HG02678 (cell line): Measurements from ENCODE around the gene DLG2.

Experiments
- ATAC-seq: cut with Tn5 transposase; IDR thresholded peaks from one replicate; pipeline ENCODE4 v1.9.1; 2021; ENCODE audit warnings: mild to moderate bottlenecking, moderate library complexity; ENCODE audit not compliant: unreplicated experiment

The DLG2 gene

GRCh38 chr11:84924154-84924692, 702.9 kb downstream of the DLG2 start:
- no peak for ATAC-seq

GRCh38 chr11:84923489-84923888, 703.7 kb downstream of the DLG2 start:
- ATAC-seq: no peak

GRCh38 chr11:84922836-84923235, 704.3 kb downstream of the DLG2 start:
- no peak for ATAC-seq

- ATAC-seq: no peak
Measured at GRCh38 chr11:84922212-84922805, 704.8 kb downstream of the DLG2 start.

- no peak for ATAC-seq
Measured at GRCh38 chr11:84914511-84914910, 712.6 kb downstream of the DLG2 start.

GRCh38 chr11:84909740-84910139, 717.4 kb downstream of the DLG2 start:
- ATAC-seq: no peak

- no peak for ATAC-seq
Measured at GRCh38 chr11:84906995-84907394, 720.1 kb downstream of the DLG2 start.

- no peak for ATAC-seq
Measured at GRCh38 chr11:84905411-84905810, 721.7 kb downstream of the DLG2 start.

- no peak for ATAC-seq
Measured at GRCh38 chr11:84902445-84902844, 724.7 kb downstream of the DLG2 start.

- ATAC-seq: no peak
Measured at GRCh38 chr11:84901991-84902390, 725.2 kb downstream of the DLG2 start.

- ATAC-seq: no peak
Measured at GRCh38 chr11:84899740-84900139, 727.4 kb downstream of the DLG2 start.

GRCh38 chr11:84899134-84899533, 728.0 kb downstream of the DLG2 start:
- ATAC-seq: no peak

- no peak for ATAC-seq
Measured at GRCh38 chr11:84894666-84895065, 732.5 kb downstream of the DLG2 start.

GRCh38 chr11:84890676-84891075, 736.5 kb downstream of the DLG2 start:
- no peak for ATAC-seq

GRCh38 chr11:84889556-84889955, 737.6 kb downstream of the DLG2 start:
- ATAC-seq: no peak

GRCh38 chr11:84887055-84887629, 740.0 kb downstream of the DLG2 start:
- ATAC-seq: no peak

GRCh38 chr11:84886344-84886743, 740.8 kb downstream of the DLG2 start:
- no peak for ATAC-seq

- ATAC-seq: no peak
Measured at GRCh38 chr11:84884836-84885235, 742.3 kb downstream of the DLG2 start.

- no peak for ATAC-seq
Measured at GRCh38 chr11:84882056-84882455, 745.1 kb downstream of the DLG2 start.

- ATAC-seq: no peak
Measured at GRCh38 chr11:84871116-84871515, 756.0 kb downstream of the DLG2 start.

- no peak for ATAC-seq
Measured at GRCh38 chr11:84870486-84870885, 756.7 kb downstream of the DLG2 start.

GRCh38 chr11:84866922-84867321, 760.2 kb downstream of the DLG2 start:
- no peak for ATAC-seq
